Measurements from ENCODE around the gene CFAP92.

GRCh38 chr3:128907706-128908445 is 86.0 kb downstream of the CFAP92 start:
- no peak for TF ChIP-seq CTCF (IDR thresholded peaks at IDR 0.05; ENCODE audit: extremely low read depth in 1 of 2, insufficient read depth in 1 of 2, low read depth in 1 of 2, low read length in 2 of 2)
- TF ChIP-seq, protein P1, sequence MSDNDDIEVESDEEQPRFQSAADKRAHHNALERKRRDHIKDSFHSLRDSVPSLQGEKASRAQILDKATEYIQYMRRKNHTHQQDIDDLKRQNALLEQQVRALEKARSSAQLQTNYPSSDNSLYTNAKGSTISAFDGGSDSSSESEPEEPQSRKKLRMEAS (IDR thresholded peaks at IDR 0.05; ENCODE audit: insufficient read depth, insufficient read length), result no peak
